OCI-LY3 (cell line): ENCODE results near the gene INCA1.
A peak's percentile ranks its signal among the peaks of the same experiment; 100 is the strongest.

ENCODE experiments used
- CTCF ChIP-seq: fragments of 200-600, 300-600 bp; sonication (generic); IDR thresholded peaks from 2 replicates; pipeline ENCODE4 v1.5.1; 2014; ENCODE audit warnings: antibody characterized with exemption, low read length, low read depth
- EZH2phosphoT487 ChIP-seq: fragments of 200-600 bp; shearing (Covaris generic); IDR thresholded peaks from 2 replicates; pipeline ENCODE4 v1.6.1; 2018; ENCODE audit warnings: antibody characterized with exemption, mixed run types, low read depth

- peak; percentile 71 for TF ChIP-seq CTCF
- no peak for TF ChIP-seq EZH2phosphoT487
Observed at GRCh38 chr17:4986951-4987766, 10.2 kb downstream of the INCA1 start, which contains the start of gene CAMTA2.
